Measurements from ENCODE around the gene LAG3.

LAG3 gene

GRCh38 chr12:6790496-6791150 is 18.3 kb downstream of the LAG3 start:
- peak; percentile 27 for DNase-seq (ENCODE audit: low read depth)

GRCh38 chr12:6791931-6792520 is 19.7 kb downstream of the LAG3 start:
- DNase-seq (ENCODE audit: low read depth) = no peak

GRCh38 chr12:6792522-6793201 is 20.3 kb downstream of the LAG3 start:
- peak; percentile 39 for DNase-seq (ENCODE audit: low read depth)

GRCh38 chr12:6795088-6795487 is 22.8 kb downstream of the LAG3 start:
- DNase-seq (ENCODE audit: low read depth) = no peak

- no peak for DNase-seq (ENCODE audit: low read depth)
Measured at GRCh38 chr12:6796576-6796975, 24.3 kb downstream of the LAG3 start.

GRCh38 chr12:6799147-6799546 is 26.8 kb downstream of the LAG3 start:
- no peak for DNase-seq (ENCODE audit: low read depth)

- DNase-seq (ENCODE audit: low read depth) = no peak
Measured at GRCh38 chr12:6807170-6807569, 34.9 kb downstream of the LAG3 start.

- no peak for DNase-seq (ENCODE audit: low read depth)
Measured at GRCh38 chr12:6809056-6809455, 36.7 kb downstream of the LAG3 start.

GRCh38 chr12:6810758-6811157 is 38.4 kb downstream of the LAG3 start:
- DNase-seq (ENCODE audit: low read depth) = no peak

GRCh38 chr12:6813363-6813762 is 41.0 kb downstream of the LAG3 start:
- no peak for DNase-seq (ENCODE audit: low read depth)

GRCh38 chr12:6816598-6816997 is 44.3 kb downstream of the LAG3 start:
- DNase-seq (ENCODE audit: low read depth) = no peak

GRCh38 chr12:6817098-6817497 is 44.8 kb downstream of the LAG3 start:
- DNase-seq (ENCODE audit: low read depth) = no peak

GRCh38 chr12:6817662-6818157 is 45.4 kb downstream of the LAG3 start:
- DNase-seq (ENCODE audit: low read depth) = no peak

- no peak for DNase-seq (ENCODE audit: low read depth)
Measured at GRCh38 chr12:6818222-6818621, 45.9 kb downstream of the LAG3 start.

- no peak for DNase-seq (ENCODE audit: low read depth)
Measured at GRCh38 chr12:6818645-6819044, 46.3 kb downstream of the LAG3 start.

- DNase-seq (ENCODE audit: low read depth) = no peak
Measured at GRCh38 chr12:6819106-6820030, 47.0 kb downstream of the LAG3 start.

GRCh38 chr12:6820166-6820565 is 47.8 kb downstream of the LAG3 start:
- no peak for DNase-seq (ENCODE audit: low read depth)

- no peak for DNase-seq (ENCODE audit: low read depth)
Measured at GRCh38 chr12:6821591-6822425, 49.5 kb downstream of the LAG3 start, which contains the start of gene GPR162. TSS of gene GPR162 (plus strand) at chr12:6821821. CDS start at chr12:6823899, 2,078 bp downstream.

- no peak for DNase-seq (ENCODE audit: low read depth)
Measured at GRCh38 chr12:6822426-6823135, 50.3 kb downstream of the LAG3 start.

Data from T follicular helper cell (primary cell).